Measurements from ENCODE around the gene WBP1.
"Not testable (repeated sequence)": the region's sequence is repeated elsewhere in the genome, so short reads cannot be mapped to it uniquely, and the experiment has no call there.

The WBP1 gene

DNA sequence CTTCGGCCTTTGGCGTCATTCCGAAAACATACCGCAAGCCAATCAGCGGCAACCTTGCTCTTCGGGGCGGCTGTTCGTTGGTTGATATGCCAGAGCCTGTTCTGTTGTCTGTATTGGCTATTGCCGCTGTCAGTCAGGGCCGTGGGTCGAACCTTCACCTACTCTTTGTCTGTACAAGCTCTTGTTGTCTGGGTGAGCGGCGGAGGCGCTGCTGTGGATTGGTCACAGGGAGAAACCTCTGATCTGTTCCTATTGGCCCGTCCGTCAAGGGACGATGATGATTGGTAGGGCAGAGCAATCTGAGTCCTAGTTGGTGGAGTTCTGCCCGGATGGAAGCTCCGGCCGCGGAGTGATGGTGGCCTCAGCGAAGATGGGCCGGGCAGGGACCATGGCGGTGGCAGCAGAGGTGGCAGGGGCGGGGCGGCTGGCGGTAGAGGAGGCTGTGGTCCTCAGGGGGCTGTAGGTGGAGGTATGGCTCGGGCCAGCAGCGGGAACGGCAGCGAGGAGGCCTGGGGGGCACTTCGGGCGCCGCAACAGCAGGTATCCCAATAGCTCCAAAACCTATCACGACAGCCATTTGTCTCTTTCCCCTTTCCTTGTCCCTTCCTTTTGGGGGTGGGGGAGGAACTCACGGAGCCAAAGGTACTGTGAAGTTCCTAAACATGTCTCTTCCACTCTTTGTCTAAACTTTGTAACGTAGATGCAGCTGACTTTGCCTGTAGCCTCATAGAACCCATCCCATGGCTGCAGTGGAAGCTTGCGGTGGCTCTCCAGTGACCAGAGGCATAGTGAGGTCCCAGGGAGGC, at the start of gene WBP1:
TSS of gene WBP1 (plus strand) at position 307 of the 806 bp plus-strand sequence. CDS start at position 472, 165 bp downstream.
- peak; percentile 100 for DNase-seq

GRCh38 chr2:74413001-74413698, 45.1 kb upstream of the WBP1 start:
- DNase-seq, result no peak

DNA sequence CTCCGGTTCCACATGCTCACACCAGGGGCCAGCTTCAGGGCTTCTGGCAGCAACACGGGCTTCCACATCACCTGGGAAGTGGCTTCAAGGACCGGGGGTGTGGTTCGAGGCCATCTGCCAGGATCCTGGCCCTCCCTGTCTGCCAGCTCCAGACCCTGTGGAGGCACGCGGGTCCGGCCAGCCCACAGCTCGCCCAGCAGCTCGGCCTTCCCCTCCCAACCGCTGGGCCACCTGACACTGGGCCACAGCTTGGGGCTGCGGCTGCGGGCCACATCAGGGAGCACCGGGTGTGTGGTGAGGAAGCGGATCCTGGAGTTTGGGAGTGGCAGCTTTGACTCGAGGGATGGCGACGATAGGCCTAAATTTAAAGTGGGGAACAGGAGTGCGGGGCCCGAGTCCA, 43.8 kb upstream of the WBP1 start:
- no peak for DNase-seq

- DNase-seq, result no peak
Measured at GRCh38 chr2:74414881-74415761, 43.1 kb upstream of the WBP1 start.

DNA sequence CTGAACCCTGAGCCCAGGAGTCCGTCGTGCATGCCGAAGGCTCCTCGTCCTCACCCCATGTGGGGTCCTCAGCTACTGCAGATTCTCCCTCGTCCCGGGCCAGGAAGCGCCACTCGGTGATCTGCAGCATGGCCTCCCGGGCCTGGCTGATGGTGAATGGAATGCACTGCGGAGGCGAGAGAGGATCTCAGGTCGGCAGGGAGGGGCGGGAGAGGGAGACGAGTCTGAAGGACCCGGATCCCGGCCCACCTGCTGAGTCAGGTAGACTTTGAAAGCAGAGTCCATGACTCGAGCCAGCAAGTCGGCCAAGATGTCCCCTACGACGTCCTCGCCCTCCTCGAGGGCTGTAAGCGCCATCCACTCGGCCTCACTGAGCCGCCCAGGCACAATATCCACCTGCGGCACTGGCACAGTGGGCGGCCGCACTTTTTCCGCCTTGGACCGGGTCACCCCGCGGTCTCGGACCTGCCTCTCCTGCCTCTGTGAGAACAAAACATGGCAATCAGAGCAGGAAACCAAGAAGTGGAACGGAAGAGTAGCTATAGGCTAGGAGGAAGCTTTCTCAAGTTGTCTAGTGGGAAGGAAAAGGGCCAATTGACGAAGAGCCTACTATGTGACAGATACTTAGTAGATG, 42.4 kb upstream of the WBP1 start:
- DNase-seq, result no peak

GRCh38 chr2:74416778-74417177, 41.5 kb upstream of the WBP1 start:
- DNase-seq, result no peak

- DNase-seq, result no peak
Measured at GRCh38 chr2:74417197-74417596, 41.0 kb upstream of the WBP1 start.

GRCh38 chr2:74417763-74418162, 40.5 kb upstream of the WBP1 start:
- no peak for DNase-seq

- no peak for DNase-seq
Measured at GRCh38 chr2:74418312-74418711, 39.9 kb upstream of the WBP1 start.

DNA sequence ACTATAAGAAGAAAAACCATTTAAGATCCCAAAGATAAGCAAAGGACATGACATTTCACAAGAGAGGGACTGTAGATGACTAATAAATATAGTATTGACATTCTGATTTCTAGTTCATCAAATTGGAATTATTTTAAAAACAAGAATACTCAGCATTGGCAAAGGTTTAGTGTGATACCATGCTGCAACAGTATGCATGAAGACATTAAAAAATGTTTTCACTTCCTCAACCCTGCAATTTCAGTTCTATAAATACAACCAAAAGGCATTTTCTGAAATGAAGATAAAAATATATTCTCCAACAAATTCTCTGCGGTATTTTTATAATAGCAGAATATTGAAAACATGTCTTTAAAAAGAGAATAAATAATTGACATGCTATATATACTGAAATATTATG, 38.9 kb upstream of the WBP1 start:
- no peak for DNase-seq

- no peak for DNase-seq
Measured at GRCh38 chr2:74420006-74420405, 38.2 kb upstream of the WBP1 start.

DNA sequence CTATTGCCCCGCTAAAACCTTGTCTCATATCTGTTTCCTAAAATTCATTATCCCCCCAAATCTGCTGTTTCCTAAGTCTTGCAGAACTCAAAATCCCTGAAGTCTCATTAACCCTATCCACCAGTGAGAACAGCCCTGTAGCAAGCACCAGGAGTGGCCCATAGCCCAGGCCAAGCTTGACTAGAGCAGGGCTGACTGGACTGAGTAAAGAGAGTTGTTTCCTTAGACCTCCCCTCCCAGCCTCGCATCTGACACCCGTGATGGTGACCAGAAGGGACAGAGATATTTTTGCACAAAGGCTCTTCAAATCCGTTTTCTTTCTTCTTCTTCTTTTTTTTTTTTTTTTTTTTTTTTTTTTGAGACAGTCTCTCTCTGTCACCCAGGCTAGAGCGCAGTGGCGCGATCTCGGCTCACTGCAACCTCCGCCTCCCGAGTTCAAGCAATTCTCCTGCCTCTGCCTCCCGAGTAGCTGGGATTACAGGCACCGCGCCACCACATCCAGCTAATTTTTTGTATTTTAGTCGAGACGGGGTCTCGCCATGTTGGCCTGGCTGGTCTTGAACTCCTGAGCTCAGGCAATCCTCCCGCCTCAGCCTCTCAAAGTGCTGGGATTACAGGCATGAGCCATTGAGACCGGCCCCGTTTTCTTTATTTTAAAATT, 37.7 kb upstream of the WBP1 start:
- not testable (repeated sequence) for DNase-seq

- peak; percentile 90 for DNase-seq
Measured at GRCh38 chr2:74421221-74421870, 36.9 kb upstream of the WBP1 start, which contains the start of the genes C2orf81 and WDR54. Gene C2orf81 (minus strand): TSS chr2:74421619. CDS start chr2:74421560, 59 bp downstream. Gene WDR54 (plus strand): TSS chr2:74421730. CDS start chr2:74422154, 424 bp downstream.

GRCh38 chr2:74423231-74424095, 34.8 kb upstream of the WBP1 start:
- no peak for DNase-seq

DNA sequence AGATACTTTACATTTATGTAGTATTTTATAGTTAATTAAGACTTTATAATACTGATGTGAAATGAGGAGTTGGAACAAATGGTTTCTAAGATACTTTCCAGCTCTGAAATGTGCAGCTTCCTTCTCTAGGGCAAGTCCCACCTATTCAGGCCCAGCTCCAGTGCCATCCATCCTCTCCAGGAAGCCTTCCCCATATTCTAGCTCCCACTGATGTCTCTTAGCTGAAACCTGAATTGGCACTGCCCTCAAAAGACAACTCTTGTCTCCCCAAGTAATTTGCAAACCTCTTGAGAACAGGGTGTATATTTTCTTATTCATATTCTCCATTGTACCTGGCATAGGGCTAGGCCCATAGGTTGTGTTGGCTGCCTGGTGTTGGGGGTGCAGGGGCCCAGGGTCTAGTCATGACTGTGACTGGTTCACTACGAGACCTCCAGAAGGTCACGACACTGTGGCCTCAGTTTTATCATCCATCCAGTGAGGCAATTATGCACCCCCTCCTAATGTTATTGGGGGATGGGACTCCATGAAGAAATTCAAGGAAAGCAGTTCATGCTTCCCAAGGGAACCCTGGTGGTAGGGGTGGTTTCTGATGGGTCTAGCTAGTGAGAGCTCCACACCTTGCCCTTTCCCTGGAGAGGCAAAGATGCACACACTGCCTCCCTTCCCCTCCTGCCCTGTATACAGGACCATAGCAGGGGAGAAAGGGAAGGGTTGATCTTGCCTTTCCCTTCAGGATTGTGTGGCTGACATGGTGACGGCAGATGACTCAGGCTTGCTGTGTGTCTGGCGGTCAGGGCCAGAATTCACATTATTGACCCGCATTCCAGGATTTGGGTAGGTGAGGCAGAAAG, 33.9 kb upstream of the WBP1 start:
- DNase-seq, result no peak

- DNase-seq, result no peak
Measured at GRCh38 chr2:74424995-74425406, 33.2 kb upstream of the WBP1 start.

DNA sequence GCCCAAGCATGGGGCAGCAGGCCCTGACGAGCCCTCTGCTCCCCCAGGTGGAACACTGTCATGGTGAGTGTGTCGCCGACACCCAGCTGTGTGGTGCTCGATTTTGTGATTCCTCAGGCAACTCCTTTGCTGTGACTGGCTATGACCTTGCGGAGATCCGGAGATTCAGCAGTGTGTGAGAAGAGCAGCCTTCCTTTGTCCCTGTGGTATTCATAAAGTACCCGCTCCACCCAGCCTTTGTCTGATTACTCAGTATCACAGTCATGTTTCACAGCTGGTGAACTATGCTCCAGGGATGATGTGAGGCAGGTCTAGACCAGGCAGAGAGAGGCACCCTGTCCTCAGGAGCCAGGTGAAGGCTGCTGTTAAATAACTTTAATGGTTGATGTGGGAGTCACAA, 32.7 kb upstream of the WBP1 start:
- DNase-seq, result no peak

GRCh38 chr2:74426181-74426758, 32.0 kb upstream of the WBP1 start:
- DNase-seq, result no peak

GRCh38 chr2:74427551-74427950, 30.7 kb upstream of the WBP1 start:
- no peak for DNase-seq
